K562 (cell line): ENCODE results near the gene ZNF135. TPM values are rescaled to one million over a fixed set of nuclear protein-coding genes. Genes with fewer than 3 reads are reported as not detected.

Experiments used
- CC2D1A ChIP-seq: fragments of 450-650 bp; IDR thresholded peaks from 2 replicates; pipeline ENCODE4 v1.6.1; 2017; ENCODE audit warnings: mild to moderate bottlenecking
- CHCHD3 ChIP-seq: fragments of 250-450 bp; sonication (Bioruptor Pico); IDR thresholded peaks from 2 replicates; pipeline ENCODE4 v2.1.2; 2022; ENCODE audit warnings: mild to moderate bottlenecking
- CHD1 ChIP-seq: fragments of 200-600 bp; sonication (generic); IDR thresholded peaks from one replicate; pipeline ENCODE4 v1.6.1; 2012; ENCODE audit warnings: mild to moderate bottlenecking, moderate library complexity, low read length, inconsistent platforms
- CREBBP ChIP-seq: IDR thresholded peaks from one replicate; pipeline ENCODE4 v1.6.1; 2012; ENCODE audit warnings: low read depth, mild to moderate bottlenecking, control low read depth, inconsistent platforms, low read length
- KDM2B ChIP-seq: fragments of 250-450 bp; sonication (Bioruptor Pico); IDR thresholded peaks from 2 replicates; pipeline ENCODE4 v1.8.0; 2021; ENCODE audit warnings: mild to moderate bottlenecking, moderate library complexity
- MYBL2 ChIP-seq, 2 experiments: fragments of 450-650 bp in 1 of 2; sonication (generic) in 1 of 2; formaldehyde crosslinking in 1 of 2; IDR thresholded peaks; 2 replicates each; pipeline versions ENCODE4 v1.6.1 to v1.8.1; 2017 to 2022; ENCODE audit warnings: borderline replicate concordance in 1 of 2, inconsistent platforms in 1 of 2, low read depth in 1 of 2, mild to moderate bottlenecking in 1 of 2, missing genetic modification reagents in 1 of 2, moderate library complexity in 1 of 2
- NFYB ChIP-seq: IDR thresholded peaks from 2 replicates; pipeline ENCODE4 v1.6.1; 2011; ENCODE audit warnings: mild to moderate bottlenecking, moderate library complexity; ENCODE audit not compliant: insufficient read length; ENCODE audit errors: extremely low read depth
- POLR2G ChIP-seq: fragments of 200-400 bp; formaldehyde crosslinking; IDR thresholded peaks from 2 replicates; pipeline ENCODE4 v1.6.1; 2017; ENCODE audit warnings: low read depth, mild to moderate bottlenecking, antibody characterized with exemption, low read length, moderate library complexity
- RAD51 ChIP-seq: fragments of 450-650 bp; IDR thresholded peaks from 2 replicates; pipeline ENCODE4 v1.7.1; 2016; ENCODE audit warnings: low read depth, mild to moderate bottlenecking, borderline replicate concordance
- RUNX1 ChIP-seq: sonication (generic); IDR thresholded peaks from 2 replicates; pipeline ENCODE4 v1.6.1; 2016; ENCODE audit warnings: antibody characterized with exemption, low read depth
- TBL1XR1 ChIP-seq, 2 experiments: IDR thresholded peaks; 2 replicates each; pipeline ENCODE4 v1.6.1; 2012; ENCODE audit warnings: improper control_type of control experiment in 2 of 2, low read length in 2 of 2, mild to moderate bottlenecking in 1 of 2
- TFAM ChIP-seq: fragments of 250-450 bp; sonication (Bioruptor Pico); conservative IDR thresholded peaks from 2 replicates; pipeline ENCODE4 v1.5.0; 2021; ENCODE audit warnings: mild to moderate bottlenecking, moderate library complexity
- ZBTB2 ChIP-seq: fragments of 450-650 bp; IDR thresholded peaks from 2 replicates; pipeline ENCODE4 v1.6.1; 2016; ENCODE audit warnings: antibody characterized with exemption
- ZBTB5 ChIP-seq: fragments of 450-650 bp; IDR thresholded peaks from 2 replicates; pipeline ENCODE4 v1.6.1; 2017; ENCODE audit warnings: antibody characterized with exemption
- ZC3H4 ChIP-seq: sonication (generic); formaldehyde crosslinking; IDR thresholded peaks from 2 replicates; pipeline ENCODE4 v1.9.0; 2021; ENCODE audit warnings: missing genetic modification reagents, borderline replicate concordance
- ZNF239 ChIP-seq: fragments of 250-450 bp; sonication (Bioruptor Pico); IDR thresholded peaks from 2 replicates; pipeline ENCODE4 v1.4.0; 2020; ENCODE audit warnings: mild to moderate bottlenecking
- ZNF445 ChIP-seq: fragments of 250-450 bp; sonication (Bioruptor Pico); IDR thresholded peaks from 2 replicates; pipeline ENCODE4 v1.4.0; 2020; ENCODE audit warnings: low read depth, mild to moderate bottlenecking, moderate library complexity
- ZNF592 ChIP-seq: fragments of 450-650 bp; IDR thresholded peaks from 2 replicates; pipeline ENCODE4 v1.6.1; 2017; ENCODE audit warnings: antibody characterized with exemption, mild to moderate bottlenecking
- ZNF785 ChIP-seq: fragments of 250-450 bp; sonication (Bioruptor Pico); IDR thresholded peaks from 2 replicates; pipeline ENCODE4 v1.4.0; 2020; ENCODE audit warnings: mild to moderate bottlenecking
- polyA plus RNA-seq, 8 experiments: library from polyadenylated mRNA; depleted of rRNA in 4 of 8; stranded (reverse) in 5 of 8; unstranded in 3 of 8; fragments of >200 nt; fragmentation: Nextera tagmentation in 2 of 8; fragmentation: Illumina TruSeq in 1 of 8; extraction: Ambion mirVana in 2 of 8; extraction: Trizol in 1 of 8; gene quantifications; 2 replicates each; pipeline versions ENCODE4 v1.2.1 to v1.2.3, GENCODE V29; 2011 to 2014; ENCODE audit warnings: inconsistent platforms in 1 of 8, missing spikeins in 1 of 8
- total RNA-seq, 7 experiments: library from RNA; depleted of rRNA in 6 of 7; stranded (reverse); fragments of >200 nt in 6 of 7; fragmentation: Illumina TruSeq in 2 of 7; extraction: Trizol in 2 of 7; gene quantifications; 2 replicates each; pipeline versions ENCODE4 v1.2.1 to v1.2.3, GENCODE V29; 2011 to 2021; ENCODE audit warnings: low replicate concordance in 1 of 7

The ZNF135 gene
- total and polyA plus RNA-seq, 9 of the 15 experiments (the other 6 are each of a cell fraction or from before 2014, with no cell fraction given), result not detected

- no peak for TF ChIP-seq CHD1
- TF ChIP-seq ZC3H4 (CRISPR knock-in tag), result no peak
- peak; percentile 68 for TF ChIP-seq POLR2G
- TF ChIP-seq TBL1XR1 (IDR thresholded peaks at IDR 0.05; ENCODE audit: low read length in 2 of 2), result 0 out of 4 replicates have a peak, but pooled peaks of 1 of the 2 experiments have one; percentile 18
- no peak for TF ChIP-seq ZNF239 (CRISPR knock-in tag)
- TF ChIP-seq CREBBP, result no peak
- no peak for TF ChIP-seq TFAM (CRISPR knock-in tag)
- TF ChIP-seq RAD51, result 0 out of 2 replicates have a peak, but pooled peaks have one; percentile 12
- peak; percentile 78 for TF ChIP-seq NFYB
- no peak for TF ChIP-seq ZBTB2
- no peak for TF ChIP-seq CHCHD3 (CRISPR knock-in tag)
- TF ChIP-seq ZNF592, result no peak
- no peak for TF ChIP-seq ZBTB5
- no peak for TF ChIP-seq RUNX1
- TF ChIP-seq KDM2B (CRISPR knock-in tag), result no peak
- TF ChIP-seq MYBL2 (IDR thresholded peaks at IDR 0.05; ENCODE audit: low read depth), result no peak
- TF ChIP-seq MYBL2 (CRISPR knock-in tag; IDR thresholded peaks at IDR 0.05; ENCODE audit: borderline replicate concordance), result no peak
- no peak for TF ChIP-seq CC2D1A
- no peak for TF ChIP-seq ZNF445 (CRISPR knock-in tag)
- no peak for TF ChIP-seq ZNF785 (CRISPR knock-in tag)
Observed at GRCh38 chr19:58097781-58098681, 38.9 kb downstream of the ZNF135 start, which contains the start of gene ZSCAN18 (continued).
